Stimulated activated naive CD4-positive, alpha-beta T cell treated with Interleukin-2 at 50 U/mL for 16 hours (primary cell): Measurements from ENCODE around the gene RIPK4.
"Not testable (repeated sequence)": the region's sequence is repeated elsewhere in the genome, so short reads cannot be mapped to it uniquely, and the experiment has no call there.

Experiments used
- DNase-seq: peaks from one replicate; lab custom pipeline; 2025; lab: John Stamatoyannopoulos, UW

The RIPK4 gene

GRCh38 chr21:41794600-41794999, 27.7 kb upstream of the RIPK4 start:
- no peak for DNase-seq

GRCh38 chr21:41792711-41793110, 25.9 kb upstream of the RIPK4 start:
- DNase-seq = no peak

- no peak for DNase-seq
Observed at GRCh38 chr21:41786509-41786987, 19.7 kb upstream of the RIPK4 start.

GRCh38 chr21:41785262-41785661, 18.4 kb upstream of the RIPK4 start:
- DNase-seq = not testable (repeated sequence)

- no peak for DNase-seq
Observed at GRCh38 chr21:41784456-41785102, 17.7 kb upstream of the RIPK4 start.

GRCh38 chr21:41783476-41784180, 16.8 kb upstream of the RIPK4 start:
- DNase-seq = no peak

GRCh38 chr21:41781050-41781410, 14.2 kb upstream of the RIPK4 start:
- no peak for DNase-seq

GRCh38 chr21:41780337-41781049, 13.6 kb upstream of the RIPK4 start:
- no peak for DNase-seq

GRCh38 chr21:41779659-41780058, 12.8 kb upstream of the RIPK4 start:
- no peak for DNase-seq

- DNase-seq = no peak
Observed at GRCh38 chr21:41778930-41779600, 12.2 kb upstream of the RIPK4 start.

- DNase-seq = no peak
Observed at GRCh38 chr21:41777951-41778815, 11.3 kb upstream of the RIPK4 start.

GRCh38 chr21:41776778-41777177, 9.9 kb upstream of the RIPK4 start:
- DNase-seq = no peak

- DNase-seq = no peak
Observed at GRCh38 chr21:41775149-41775472, 8.3 kb upstream of the RIPK4 start.

GRCh38 chr21:41774467-41775148, 7.8 kb upstream of the RIPK4 start:
- no peak for DNase-seq

- no peak for DNase-seq
Observed at GRCh38 chr21:41772351-41773080, 5.7 kb upstream of the RIPK4 start.

- no peak for DNase-seq
Observed at GRCh38 chr21:41771625-41771945, 4.7 kb upstream of the RIPK4 start.

- DNase-seq = no peak
Observed at GRCh38 chr21:41770901-41771624, 4.2 kb upstream of the RIPK4 start.

GRCh38 chr21:41769933-41770332, 3.1 kb upstream of the RIPK4 start:
- no peak for DNase-seq

- no peak for DNase-seq
Observed at GRCh38 chr21:41769521-41769920, 2.7 kb upstream of the RIPK4 start.

- no peak for DNase-seq
Observed at GRCh38 chr21:41769111-41769510, 2.3 kb upstream of the RIPK4 start.
